ENCODE data around the gene GAS2.
A peak's percentile ranks its signal among the peaks of the same experiment; 100 is the strongest.

GAS2 gene

DNA sequence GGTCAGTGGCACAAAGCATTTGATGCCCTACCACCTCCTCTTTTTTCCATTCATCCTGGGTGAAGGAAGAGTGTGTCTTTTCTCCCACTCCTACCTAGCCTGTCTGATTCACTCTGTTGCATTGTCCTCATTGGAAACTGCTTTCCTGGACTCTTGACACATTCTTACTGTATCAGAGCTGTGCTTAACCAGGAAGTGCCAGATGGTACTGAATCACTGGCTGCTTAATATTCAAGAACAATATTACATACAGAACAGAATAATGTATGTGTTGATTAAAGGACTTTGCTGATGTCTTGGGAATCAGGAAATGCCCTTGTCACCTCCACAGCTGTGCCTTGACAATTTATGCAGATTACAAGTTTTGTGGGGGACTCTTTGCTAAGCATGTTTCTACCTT lies 118.8 kb downstream of the GAS2 start:
- Histone ChIP-seq H3K4me1 (ENCODE audit: control insufficient read depth in 2 of 2, insufficient read depth in 1 of 2, low read depth in 1 of 2, low read length in 2 of 2) (peaks cover 5 to 21% of the 10 kb centered on the region in 2 donors), H3K4me2 (ENCODE audit: insufficient read depth, low read length, poor library complexity, severe bottlenecking) (no peak overlapping the region), H3K79me1 (ENCODE audit: low read depth, low read length) (no peaks in the 10 kb centered on the region), H2AK5ac (ENCODE audit: low read depth, low read length) (no peak overlapping the region), H2AFZ (ENCODE audit: low read length) (peak overlapping the region; percentile 3), H2BK120ac (ENCODE audit: low read depth, low read length) (no peak overlapping the region), H3K36me3 (replicated peaks in 1 of 2; ENCODE audit: control insufficient read depth in 2 of 2, insufficient read depth in 2 of 2, low read length in 2 of 2) (no peaks in the 10 kb centered on the region), H3K27me3 (ENCODE audit: control insufficient read depth in 3 of 3, insufficient read depth in 3 of 3, low read depth in 1 of 3, low read length in 3 of 3) (no peaks in the 10 kb centered on the region), H4K91ac (ENCODE audit: low read depth, low read length, poor library complexity) (no peak overlapping the region), H3K14ac (ENCODE audit: low read length) (no peak overlapping the region), H3K23ac (ENCODE audit: low read depth, low read length, poor library complexity) (no peak overlapping the region), H3K9ac (ENCODE audit: low read depth, low read length, poor library complexity) (no peak overlapping the region), H3K9me3 (replicated peaks in 1 of 2; ENCODE audit: control insufficient read depth in 2 of 2, insufficient read depth in 1 of 2, low read depth in 1 of 2, low read length in 2 of 2) (peaks cover 0 to 9% of the 10 kb centered on the region in 2 donors), H3K4me3 (ENCODE audit: low read length in 2 of 2) (no peak overlapping the region), H3K18ac (ENCODE audit: low read length) (no peak overlapping the region), H2BK12ac (ENCODE audit: low read length) (no peak overlapping the region), H4K8ac (ENCODE audit: low read depth, low read length) (no peak overlapping the region), H3K4ac (ENCODE audit: low read length) (no peak overlapping the region), H2BK15ac (ENCODE audit: low read length) (no peak overlapping the region), H3K27ac (replicated peaks; ENCODE audit: low read length) (no peak overlapping the region), H2BK5ac (ENCODE audit: low read length) (no peak overlapping the region)
- no peak for DNase-seq (ENCODE audit: low spot score)

DNA sequence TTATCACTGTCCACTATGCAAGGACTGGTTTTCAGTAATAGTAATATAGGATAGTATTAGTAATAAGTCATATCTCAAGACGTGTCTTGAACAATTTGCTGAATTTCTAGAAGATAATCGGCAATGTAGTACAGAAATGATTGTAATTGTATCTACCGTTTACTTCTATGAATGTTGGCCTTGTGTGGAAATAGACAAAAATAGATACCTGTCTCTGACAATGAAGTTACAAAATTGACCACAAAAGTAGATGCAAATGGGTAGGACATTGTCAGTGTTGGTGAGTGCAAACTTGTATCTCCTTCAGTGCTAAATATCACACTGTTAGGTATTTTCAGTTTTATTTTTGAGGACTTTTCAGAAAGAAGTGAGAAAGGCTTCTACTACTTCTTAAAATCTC lies 120.1 kb downstream of the GAS2 start:
- no peak for DNase-seq (ENCODE audit: low spot score)
- H3K18ac ChIP-seq (ENCODE audit: low read length), result no peak overlapping the region
- no peak overlapping the region for H2BK12ac ChIP-seq (ENCODE audit: low read length)
- no peak overlapping the region for H2AFZ ChIP-seq (ENCODE audit: low read length)
- H2AK5ac ChIP-seq (ENCODE audit: low read depth, low read length), result no peak overlapping the region
- no peak overlapping the region for H3K4me3 ChIP-seq (ENCODE audit: low read length in 2 of 2)
- no peak overlapping the region for H2BK15ac ChIP-seq (ENCODE audit: low read length)
- H2BK120ac ChIP-seq (ENCODE audit: low read depth, low read length), result no peak overlapping the region
- H3K9ac ChIP-seq (ENCODE audit: low read depth, low read length, poor library complexity), result no peak overlapping the region
- H3K14ac ChIP-seq (ENCODE audit: low read length), result no peak overlapping the region
- WGBS, 2 donors (ENCODE audit: extremely low coverage in 2 of 2, insufficient read length in 2 of 2, insufficient replicate concordance in 1 of 2), result no CpG with 5 or more reads among the region's 3 CpGs
- no peak overlapping the region for H2BK5ac ChIP-seq (ENCODE audit: low read length)
- H3K9me3 ChIP-seq (replicated peaks in 1 of 2; ENCODE audit: control insufficient read depth in 2 of 2, insufficient read depth in 1 of 2, low read depth in 1 of 2, low read length in 2 of 2), result peaks cover 0 to 9% of the 10 kb centered on the region in 2 donors
- peaks cover 0 to 13% of the 10 kb centered on the region in 2 donors for H3K4me1 ChIP-seq (ENCODE audit: control insufficient read depth in 2 of 2, insufficient read depth in 1 of 2, low read depth in 1 of 2, low read length in 2 of 2)
- no peak overlapping the region for H3K27ac ChIP-seq (replicated peaks; ENCODE audit: low read length)
- H3K36me3 ChIP-seq (replicated peaks in 1 of 2; ENCODE audit: control insufficient read depth in 2 of 2, insufficient read depth in 2 of 2, low read length in 2 of 2), result no peaks in the 10 kb centered on the region
- no peaks in the 10 kb centered on the region for H3K27me3 ChIP-seq (ENCODE audit: control insufficient read depth in 3 of 3, insufficient read depth in 3 of 3, low read depth in 1 of 3, low read length in 3 of 3)
- no peak overlapping the region for H3K23ac ChIP-seq (ENCODE audit: low read depth, low read length, poor library complexity)
- no peak overlapping the region for H4K8ac ChIP-seq (ENCODE audit: low read depth, low read length)
- H3K4ac ChIP-seq (ENCODE audit: low read length), result no peak overlapping the region
- H3K4me2 ChIP-seq (ENCODE audit: insufficient read depth, low read length, poor library complexity, severe bottlenecking), result no peak overlapping the region
- H4K91ac ChIP-seq (ENCODE audit: low read depth, low read length, poor library complexity), result no peak overlapping the region
- H3K79me1 ChIP-seq (ENCODE audit: low read depth, low read length), result no peaks in the 10 kb centered on the region

DNA sequence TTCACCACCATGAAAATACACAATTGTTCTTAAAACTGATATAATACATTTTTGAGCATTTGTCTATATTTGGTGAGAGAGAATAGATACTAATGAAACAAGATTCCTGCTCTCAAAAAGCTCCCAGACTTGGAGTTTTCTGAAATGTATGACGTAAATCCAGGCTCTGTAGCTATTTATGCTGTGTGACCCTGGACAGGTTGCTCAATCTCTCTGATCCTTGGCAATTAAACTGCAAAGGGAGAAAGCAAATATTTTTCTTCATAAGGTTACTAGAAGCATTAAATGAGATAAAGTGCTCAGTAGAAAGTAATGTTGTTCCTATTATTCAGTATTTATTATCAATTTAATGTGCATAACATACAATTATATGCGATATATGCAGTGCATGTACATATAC lies 120.6 kb downstream of the GAS2 start:
- H2BK5ac ChIP-seq (ENCODE audit: low read length), result no peak overlapping the region
- H3K14ac ChIP-seq (ENCODE audit: low read length), result no peak overlapping the region
- no CpG with 5 or more reads among the region's 2 CpGs for WGBS, 2 donors (ENCODE audit: extremely low coverage in 2 of 2, insufficient read length in 2 of 2, insufficient replicate concordance in 1 of 2)
- no peak overlapping the region for H3K4ac ChIP-seq (ENCODE audit: low read length)
- H2AK5ac ChIP-seq (ENCODE audit: low read depth, low read length), result no peak overlapping the region
- H3K9me3 ChIP-seq (replicated peaks in 1 of 2; ENCODE audit: control insufficient read depth in 2 of 2, insufficient read depth in 1 of 2, low read depth in 1 of 2, low read length in 2 of 2), result peaks cover 0 to 9% of the 10 kb centered on the region in 2 donors
- no peak overlapping the region for H3K4me2 ChIP-seq (ENCODE audit: insufficient read depth, low read length, poor library complexity, severe bottlenecking)
- H2BK12ac ChIP-seq (ENCODE audit: low read length), result no peak overlapping the region
- H4K91ac ChIP-seq (ENCODE audit: low read depth, low read length, poor library complexity), result no peak overlapping the region
- no peak overlapping the region for H2BK120ac ChIP-seq (ENCODE audit: low read depth, low read length)
- H3K18ac ChIP-seq (ENCODE audit: low read length), result no peak overlapping the region
- no peak overlapping the region for H3K9ac ChIP-seq (ENCODE audit: low read depth, low read length, poor library complexity)
- H4K8ac ChIP-seq (ENCODE audit: low read depth, low read length), result no peak overlapping the region
- DNase-seq (ENCODE audit: low spot score), result no peak
- H3K79me1 ChIP-seq (ENCODE audit: low read depth, low read length), result no peaks in the 10 kb centered on the region
- H3K23ac ChIP-seq (ENCODE audit: low read depth, low read length, poor library complexity), result no peak overlapping the region
- peaks cover 0 to 10% of the 10 kb centered on the region in 2 donors for H3K4me1 ChIP-seq (ENCODE audit: control insufficient read depth in 2 of 2, insufficient read depth in 1 of 2, low read depth in 1 of 2, low read length in 2 of 2)
- no peaks in the 10 kb centered on the region for H3K36me3 ChIP-seq (replicated peaks in 1 of 2; ENCODE audit: control insufficient read depth in 2 of 2, insufficient read depth in 2 of 2, low read length in 2 of 2)
- no peaks in the 10 kb centered on the region for H3K27me3 ChIP-seq (ENCODE audit: control insufficient read depth in 3 of 3, insufficient read depth in 3 of 3, low read depth in 1 of 3, low read length in 3 of 3)
- H3K27ac ChIP-seq (replicated peaks; ENCODE audit: low read length), result no peak overlapping the region
- no peak overlapping the region for H2BK15ac ChIP-seq (ENCODE audit: low read length)
- no peak overlapping the region for H3K4me3 ChIP-seq (ENCODE audit: low read length in 2 of 2)
- no peak overlapping the region for H2AFZ ChIP-seq (ENCODE audit: low read length)

DNA sequence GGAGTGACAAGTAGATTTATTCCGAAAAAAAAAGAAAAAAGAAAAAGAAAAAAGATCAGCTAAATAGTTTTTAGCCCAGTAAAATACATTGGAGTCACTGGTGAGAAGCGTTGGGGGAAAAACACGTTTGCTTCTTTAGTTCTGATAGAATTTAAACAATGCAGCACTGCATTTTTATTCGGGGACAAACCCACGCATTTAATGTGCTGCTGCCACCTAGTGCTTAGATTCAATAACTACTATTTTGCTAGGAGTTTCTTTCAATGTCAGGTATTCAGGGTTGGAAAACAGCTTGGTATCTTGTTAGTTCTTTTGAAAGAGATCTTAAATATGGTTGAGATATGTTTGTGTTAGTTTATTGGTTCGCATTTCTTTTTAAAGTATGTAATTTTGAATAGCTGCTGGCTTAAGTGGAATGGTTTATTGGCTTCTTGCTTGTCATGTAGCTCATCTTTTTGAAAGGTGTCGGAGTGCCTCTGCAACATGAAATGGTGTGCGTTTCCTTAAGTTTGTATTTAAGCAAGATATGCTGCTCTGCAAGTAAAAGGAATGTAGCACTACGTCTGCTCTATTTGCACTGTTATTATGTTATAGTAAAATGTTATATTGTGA lies 121.2 kb downstream of the GAS2 start:
- peaks cover 2 to 13% of the 10 kb centered on the region in 2 donors for H3K4me1 ChIP-seq (ENCODE audit: control insufficient read depth in 2 of 2, insufficient read depth in 1 of 2, low read depth in 1 of 2, low read length in 2 of 2)
- H3K27me3 ChIP-seq (ENCODE audit: control insufficient read depth in 3 of 3, insufficient read depth in 3 of 3, low read depth in 1 of 3, low read length in 3 of 3), result no peaks in the 10 kb centered on the region
- no peak overlapping the region for H3K4ac ChIP-seq (ENCODE audit: low read length)
- H3K14ac ChIP-seq (ENCODE audit: low read length), result no peak overlapping the region
- DNase-seq (ENCODE audit: low spot score), result peak; percentile 23
- H4K91ac ChIP-seq (ENCODE audit: low read depth, low read length, poor library complexity), result no peak overlapping the region
- no peak overlapping the region for H3K18ac ChIP-seq (ENCODE audit: low read length)
- no peak overlapping the region for H3K4me2 ChIP-seq (ENCODE audit: insufficient read depth, low read length, poor library complexity, severe bottlenecking)
- H2BK5ac ChIP-seq (ENCODE audit: low read length), result no peak overlapping the region
- no peak overlapping the region for H3K23ac ChIP-seq (ENCODE audit: low read depth, low read length, poor library complexity)
- no peak overlapping the region for H2AK5ac ChIP-seq (ENCODE audit: low read depth, low read length)
- H3K9me3 ChIP-seq (replicated peaks in 1 of 2; ENCODE audit: control insufficient read depth in 2 of 2, insufficient read depth in 1 of 2, low read depth in 1 of 2, low read length in 2 of 2), result peaks cover 0 to 9% of the 10 kb centered on the region in 2 donors
- H2BK120ac ChIP-seq (ENCODE audit: low read depth, low read length), result no peak overlapping the region
- H3K4me3 ChIP-seq (ENCODE audit: low read length in 2 of 2), result no peak overlapping the region
- H2BK12ac ChIP-seq (ENCODE audit: low read length), result no peak overlapping the region
- no peaks in the 10 kb centered on the region for H3K79me1 ChIP-seq (ENCODE audit: low read depth, low read length)
- H3K27ac ChIP-seq (replicated peaks; ENCODE audit: low read length), result no peak overlapping the region
- no peaks in the 10 kb centered on the region for H3K36me3 ChIP-seq (replicated peaks in 1 of 2; ENCODE audit: control insufficient read depth in 2 of 2, insufficient read depth in 2 of 2, low read length in 2 of 2)
- H4K8ac ChIP-seq (ENCODE audit: low read depth, low read length), result no peak overlapping the region
- H2AFZ ChIP-seq (ENCODE audit: low read length), result peak overlapping the region; percentile 41
- H3K9ac ChIP-seq (ENCODE audit: low read depth, low read length, poor library complexity), result no peak overlapping the region
- H2BK15ac ChIP-seq (ENCODE audit: low read length), result no peak overlapping the region
- WGBS, 2 donors (ENCODE audit: extremely low coverage in 2 of 2, insufficient read length in 2 of 2, insufficient replicate concordance in 1 of 2), result no CpG with 5 or more reads among the region's 9 CpGs

Data from neuronal stem cell (in vitro differentiated cells).